ENCODE data around the gene PNPLA5.
"Not testable (repeated sequence)": the region's sequence is repeated elsewhere in the genome, so short reads cannot be mapped to it uniquely, and the experiment has no call there.

Gene PNPLA5

DNA sequence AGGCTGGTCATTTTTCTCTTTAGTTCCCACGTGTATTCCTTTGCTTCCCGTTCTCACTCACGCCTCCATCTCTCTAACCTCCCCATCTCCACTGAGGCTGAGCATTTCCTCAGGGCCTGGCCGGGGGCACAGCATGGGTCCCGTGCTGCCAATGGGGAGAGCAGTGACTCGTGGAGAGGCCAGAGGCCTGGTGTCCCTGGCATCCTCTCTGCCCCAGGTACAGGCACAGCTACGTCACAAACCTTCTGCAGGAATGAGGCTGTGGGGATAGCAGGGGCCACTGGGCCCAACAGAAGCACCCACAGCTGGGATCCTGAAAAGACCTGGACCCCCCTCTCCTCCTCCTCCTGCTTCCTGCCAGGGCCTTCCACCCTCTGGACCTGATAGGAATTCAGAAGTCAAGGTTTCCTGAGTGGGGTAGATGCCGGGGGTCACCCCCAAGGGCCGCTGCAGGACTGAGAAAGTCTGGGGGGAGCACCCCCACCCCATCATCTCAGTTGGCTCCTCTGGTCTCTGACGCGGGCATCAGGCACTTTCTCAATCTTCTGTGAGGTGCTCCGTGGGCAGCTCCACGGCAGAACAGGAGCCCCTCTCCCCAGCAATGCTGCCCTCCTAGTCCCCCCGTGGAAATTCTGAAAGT, 11.8 kb downstream of the PNPLA5 start:
- DNase-seq: no peak

DNA sequence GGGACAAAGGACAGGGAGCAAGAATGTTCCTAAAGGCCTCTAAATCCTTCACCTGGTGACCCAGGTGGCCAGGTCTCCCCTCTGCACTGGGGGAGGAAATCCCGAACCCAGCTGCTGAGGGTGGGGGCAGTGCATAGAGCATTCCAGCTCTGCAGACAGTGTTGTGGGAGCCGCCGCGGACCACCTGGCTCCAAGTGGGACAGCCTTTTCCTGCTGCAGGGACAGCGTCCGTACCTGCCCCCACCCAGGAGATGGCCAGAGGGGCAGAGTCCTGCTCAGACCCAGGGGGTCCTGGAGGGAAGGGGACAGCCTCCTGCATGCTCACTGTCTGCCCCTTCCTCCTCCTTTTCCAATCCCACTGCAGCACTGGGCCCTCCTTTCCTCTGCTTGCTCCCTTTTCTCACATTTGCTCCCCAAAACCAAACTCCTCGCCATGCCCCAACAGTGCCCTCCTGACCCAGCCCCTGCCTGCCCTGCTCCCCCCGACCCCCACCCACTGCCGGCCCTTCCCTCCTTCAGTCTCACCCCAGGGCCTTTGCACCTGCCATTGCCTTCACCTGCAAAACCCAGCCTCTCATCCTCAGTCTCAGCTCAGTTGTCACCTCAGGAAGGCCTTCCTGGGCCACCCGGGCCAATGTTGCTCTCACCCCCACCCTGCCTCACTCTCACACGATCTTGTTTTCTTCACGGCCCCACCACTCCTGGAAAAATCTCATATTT, 12.8 kb downstream of the PNPLA5 start:
- DNase-seq: no peak

DNA sequence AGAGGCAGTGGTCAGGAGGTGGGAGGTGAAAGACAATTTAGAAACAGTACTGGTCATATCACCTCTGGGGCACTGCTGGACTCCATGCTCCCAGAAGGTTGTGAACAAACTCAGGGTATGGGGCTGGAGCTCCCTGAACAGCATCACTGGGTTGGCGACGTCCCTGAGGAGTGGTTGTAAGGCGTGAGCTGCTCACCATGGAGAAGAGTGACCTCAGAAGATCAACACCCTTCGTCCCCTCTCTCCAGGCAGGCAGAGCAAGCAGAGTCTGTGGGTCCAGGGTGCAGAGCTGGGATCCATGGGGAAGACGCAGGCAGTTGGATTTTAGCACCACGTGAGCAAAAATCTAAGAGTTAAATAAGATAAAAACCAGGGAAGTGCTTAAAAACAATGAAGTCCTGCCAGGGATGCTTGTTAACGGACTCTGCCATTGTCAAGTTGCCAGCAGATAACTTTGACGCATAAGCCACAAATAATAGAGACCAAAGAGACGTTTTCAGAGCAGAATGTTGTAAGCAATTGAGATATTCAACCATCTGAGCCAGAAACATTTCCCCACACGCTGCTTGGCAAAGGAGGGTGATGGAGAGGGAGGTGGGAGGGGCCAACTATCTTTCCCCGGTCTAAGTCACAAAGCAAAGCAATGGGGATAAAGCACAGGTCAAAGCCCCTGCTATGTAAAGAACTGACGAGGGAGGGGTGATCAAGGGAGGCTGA, 13.6 kb downstream of the PNPLA5 start:
- no peak for DNase-seq

DNA sequence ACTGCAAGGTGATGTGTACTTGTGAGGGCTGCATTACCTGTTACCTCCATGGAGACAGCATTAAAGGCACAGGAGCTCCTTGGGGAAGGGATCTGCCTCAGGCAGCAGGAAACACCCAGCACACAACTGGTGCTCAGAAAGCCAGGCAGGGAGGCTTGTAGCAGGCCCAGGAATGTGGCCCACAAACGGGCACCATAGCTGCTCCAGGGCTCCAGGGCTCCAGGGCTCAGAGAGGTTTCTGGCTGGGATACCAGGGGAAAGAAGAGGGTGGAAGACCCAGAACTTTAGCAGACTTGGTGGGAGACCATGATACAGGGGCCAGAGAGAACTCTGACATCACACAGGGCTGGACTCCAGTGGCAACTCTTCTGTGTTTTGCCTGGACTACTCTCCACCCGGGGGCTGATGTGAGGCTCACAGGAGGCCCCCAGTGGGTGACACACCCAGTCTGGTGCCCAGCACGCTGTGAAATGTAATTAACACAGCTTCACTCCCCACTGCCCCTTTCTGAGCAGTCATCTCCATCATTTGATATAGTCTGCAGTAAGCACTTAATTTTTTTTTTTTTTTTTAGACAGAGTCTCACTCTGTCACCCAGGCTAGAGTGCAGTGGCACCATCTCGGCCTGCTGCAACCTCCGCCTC, 14.8 kb downstream of the PNPLA5 start:
- DNase-seq: no peak

DNA sequence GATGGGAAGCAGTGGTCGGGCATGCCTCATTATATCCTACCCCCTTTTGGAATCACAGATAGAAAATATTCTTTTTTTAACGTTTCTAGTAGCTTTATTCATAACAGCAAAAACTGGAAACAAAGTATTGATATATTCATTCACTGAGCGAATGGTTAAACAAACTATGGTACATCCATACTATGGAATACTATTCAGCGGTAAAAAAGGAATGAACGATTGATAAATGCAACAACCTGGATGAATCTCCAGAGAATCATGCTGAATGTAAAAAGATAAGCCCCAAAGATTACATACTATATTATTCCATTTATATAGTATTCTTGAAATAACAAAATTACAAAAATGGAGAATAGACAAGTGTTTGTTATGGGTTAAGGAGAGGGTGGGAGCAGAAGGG, 22.0 kb downstream of the PNPLA5 start:
- DNase-seq: no peak

DNA sequence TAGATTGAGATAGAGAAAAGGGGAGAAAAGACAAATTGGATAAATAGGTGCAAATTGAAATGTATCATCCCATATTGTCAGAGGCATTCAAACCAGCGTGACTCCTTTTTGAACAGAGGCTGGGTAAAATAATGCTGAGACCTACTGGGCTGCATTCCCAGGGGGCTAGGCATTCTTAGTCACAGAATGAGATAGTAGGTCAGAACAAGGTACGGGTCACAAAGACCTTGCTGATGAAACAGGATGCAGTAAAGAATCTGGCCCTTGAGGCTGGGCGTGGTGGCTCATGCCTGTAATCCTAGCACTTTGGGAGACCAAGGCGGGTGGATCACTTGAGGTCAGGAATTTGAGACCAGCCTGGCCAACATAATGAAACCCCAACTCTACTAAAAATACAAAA, 22.8 kb downstream of the PNPLA5 start:
- DNase-seq: not testable (repeated sequence)

DNA sequence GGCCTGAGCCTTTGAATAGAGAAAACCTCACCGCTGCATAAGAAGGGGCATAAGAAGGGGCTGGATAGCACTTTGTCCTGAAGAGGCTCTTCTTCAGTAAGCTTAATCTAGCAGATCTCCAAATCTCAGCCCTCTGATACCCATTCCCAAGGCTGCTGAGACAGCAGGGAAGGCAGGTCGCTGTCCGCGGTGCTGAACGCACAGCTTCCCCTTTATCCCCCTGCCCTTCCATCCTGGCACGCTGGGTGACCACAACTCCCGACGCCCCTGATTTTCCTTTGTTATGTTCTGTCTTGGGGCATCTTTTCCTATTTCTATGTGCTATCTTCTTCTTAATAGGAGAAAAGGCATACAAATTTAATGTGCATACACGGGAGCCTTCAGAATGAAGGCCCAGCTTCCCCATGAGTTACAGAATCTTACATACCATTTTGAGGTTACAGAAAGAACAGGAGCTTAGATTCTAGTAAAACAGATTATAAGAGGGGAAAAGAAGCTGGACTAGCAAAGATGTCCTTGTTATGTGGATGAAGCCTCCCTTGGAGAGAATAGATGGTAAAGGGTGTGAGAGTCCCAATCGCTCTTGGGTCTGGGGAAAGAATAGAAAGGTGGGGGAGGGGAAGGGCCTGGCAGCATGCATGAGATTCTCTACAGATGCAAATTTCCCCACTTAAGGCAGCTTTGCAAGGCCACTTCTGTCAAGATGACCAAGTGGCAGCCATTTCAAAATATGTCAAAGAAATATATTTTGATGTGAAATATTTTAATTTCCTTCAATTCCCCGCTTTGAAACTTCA, 23.8 kb downstream of the PNPLA5 start:
- peak in 1 of 2 experiments; percentile 19 for DNase-seq

DNA sequence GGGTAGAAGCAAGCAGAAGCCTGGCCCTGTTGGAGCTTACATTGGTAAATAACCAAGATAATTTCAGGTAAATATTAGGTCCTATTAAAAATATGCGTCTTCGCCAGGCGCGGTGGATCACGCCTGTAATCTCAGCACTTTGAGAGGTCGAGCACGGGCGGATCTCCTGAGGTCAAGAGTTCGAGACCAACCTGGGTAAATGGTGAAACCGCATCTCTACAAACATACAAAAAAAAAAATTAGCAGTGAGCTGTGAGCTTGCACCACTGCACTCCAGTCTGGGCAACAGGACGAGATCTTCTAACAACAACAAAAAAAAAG, 29.0 kb downstream of the PNPLA5 start:
- DNase-seq: no peak

DNA sequence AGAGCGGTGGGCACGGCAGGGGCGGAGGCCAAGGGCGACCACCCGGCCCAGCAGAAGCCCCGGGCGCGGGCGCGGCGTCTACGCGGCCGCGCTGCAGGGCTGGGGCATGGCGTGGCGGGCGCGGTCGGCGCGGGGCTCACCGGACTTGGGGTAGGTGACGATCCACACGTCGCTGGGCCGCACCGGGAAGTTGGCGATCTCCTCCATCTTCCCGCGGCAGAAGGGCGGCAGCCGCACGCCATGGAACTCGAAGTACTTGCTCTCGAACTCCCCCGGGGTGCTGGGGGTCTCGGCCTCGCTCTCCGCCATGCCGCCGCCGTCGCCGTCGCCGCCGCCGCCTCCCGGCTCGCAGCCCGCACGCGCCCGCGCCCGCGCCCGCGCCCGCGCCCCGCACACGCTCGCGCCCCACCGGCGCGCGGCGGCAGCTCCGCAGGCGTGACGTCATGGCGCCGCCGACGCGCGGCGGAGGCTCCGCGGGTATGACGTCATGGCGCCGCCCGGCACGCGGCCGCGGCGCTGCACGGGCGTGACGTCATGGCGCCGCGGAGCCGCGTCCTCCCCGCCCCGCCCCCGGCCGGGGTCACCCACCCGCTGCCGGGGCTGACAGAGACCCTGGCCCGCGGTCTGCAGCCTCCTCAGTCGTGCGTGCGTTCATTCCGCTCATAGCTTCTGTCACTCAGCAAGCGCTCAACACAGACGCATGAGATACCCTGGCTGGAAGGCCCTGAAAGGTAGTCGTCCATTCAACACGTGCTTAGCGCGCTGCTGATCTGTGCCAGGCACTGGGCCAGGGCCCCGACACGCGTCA, 29.5 kb downstream of the PNPLA5 start, which contains the start of gene SULT4A1:
Gene SULT4A1 (minus strand): TSS at position 440 of the 808 bp plus-strand sequence. CDS start 131 bp downstream, at position 309.
- no peak for DNase-seq

DNA sequence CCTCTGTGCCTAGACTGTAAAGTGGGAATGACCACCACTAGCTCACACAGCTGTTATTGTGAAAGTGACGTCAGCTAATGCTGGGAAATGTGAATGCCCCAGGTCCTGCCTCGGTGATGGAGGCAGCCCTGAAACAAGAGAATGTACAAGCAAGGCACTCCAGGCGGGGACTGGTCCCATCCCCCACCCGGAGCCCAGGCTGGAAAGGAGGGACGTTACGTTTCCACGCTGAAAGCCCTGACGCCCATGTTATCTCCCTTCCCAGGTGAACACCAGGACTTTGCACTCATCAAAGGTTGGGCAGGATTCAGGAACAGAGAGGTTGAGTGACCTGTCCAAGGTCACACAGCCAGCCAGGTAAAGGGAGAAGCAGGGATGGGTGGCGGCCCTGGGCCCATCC, 30.3 kb downstream of the PNPLA5 start:
- no peak for DNase-seq

DNA sequence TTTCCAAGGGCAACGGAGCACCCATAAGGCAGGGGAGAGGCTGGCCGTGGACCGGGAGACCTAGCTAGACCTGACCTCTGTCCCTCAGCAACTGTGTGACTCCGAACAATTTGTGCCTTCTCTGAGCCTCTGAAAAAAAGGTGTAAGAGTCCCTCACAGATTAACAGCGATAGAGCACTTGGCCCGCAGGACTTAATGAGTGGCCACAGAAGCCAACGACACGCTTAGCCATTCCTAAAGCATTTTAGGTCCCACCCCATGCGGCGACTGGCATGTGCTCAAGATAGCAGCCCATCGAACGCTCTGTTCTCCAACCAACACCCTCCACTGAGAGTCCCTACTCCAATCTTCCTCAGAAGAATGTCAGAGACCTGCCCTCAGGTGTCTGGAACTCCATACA, 31.0 kb downstream of the PNPLA5 start:
- no peak for DNase-seq

DNA sequence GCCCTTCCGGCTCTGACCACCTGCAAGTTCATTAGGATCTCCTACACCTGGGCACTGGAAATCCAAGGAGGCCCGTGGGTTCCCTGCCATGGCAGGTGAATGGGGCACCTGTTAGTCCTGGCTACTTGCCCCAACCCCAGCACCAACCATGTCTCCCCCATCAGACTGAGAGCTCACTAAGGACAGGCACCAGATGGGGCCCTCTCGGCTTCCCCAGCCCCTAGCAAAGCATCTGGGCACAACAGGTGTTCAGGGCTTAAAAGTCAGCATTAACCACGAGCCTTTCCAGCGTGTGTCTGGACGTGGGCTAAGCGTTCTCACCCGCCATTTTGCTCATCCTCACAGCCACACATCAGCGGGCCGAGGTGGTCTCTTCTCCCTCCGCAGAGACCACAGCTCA, 31.7 kb downstream of the PNPLA5 start:
- DNase-seq: no peak

DNA sequence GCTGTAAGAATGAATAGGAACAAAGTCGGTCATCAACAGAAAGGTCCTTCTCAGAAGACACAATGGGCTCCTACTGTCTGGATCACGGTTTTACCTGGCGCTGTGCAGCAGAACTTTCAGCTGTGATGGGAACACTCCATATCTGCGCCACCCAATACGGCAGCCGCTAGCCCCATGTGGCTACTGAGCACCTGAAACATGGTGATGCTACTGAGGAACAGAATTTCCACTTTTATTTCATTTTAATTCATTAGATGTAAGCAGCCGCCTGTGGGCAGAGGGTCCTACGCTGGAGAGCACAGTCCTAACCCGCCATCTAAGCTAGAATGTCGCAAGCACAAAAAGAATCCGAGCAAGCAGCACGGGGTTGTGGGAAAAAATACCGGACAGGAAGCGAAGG, 32.2 kb downstream of the PNPLA5 start:
- DNase-seq: no peak

DNA sequence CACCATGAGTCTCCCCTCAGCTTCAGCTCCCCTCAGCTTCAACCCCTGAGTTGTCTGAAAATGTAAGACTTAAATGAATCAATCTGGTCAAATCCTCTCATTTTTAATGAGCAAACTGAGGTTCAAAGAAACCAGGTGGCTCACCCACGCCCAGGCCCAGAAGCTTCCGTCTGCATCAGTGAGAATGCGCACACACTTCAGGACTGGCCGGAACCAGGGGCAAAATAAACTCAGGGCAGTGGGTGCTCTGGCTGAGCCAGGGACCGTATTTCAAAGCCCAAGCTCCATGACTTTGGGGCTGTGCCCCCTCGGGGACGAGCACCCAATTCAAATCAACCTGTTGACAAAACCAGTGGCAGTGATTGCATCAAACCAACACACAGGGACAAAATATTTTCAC, 32.6 kb downstream of the PNPLA5 start:
- DNase-seq: no peak

DNA sequence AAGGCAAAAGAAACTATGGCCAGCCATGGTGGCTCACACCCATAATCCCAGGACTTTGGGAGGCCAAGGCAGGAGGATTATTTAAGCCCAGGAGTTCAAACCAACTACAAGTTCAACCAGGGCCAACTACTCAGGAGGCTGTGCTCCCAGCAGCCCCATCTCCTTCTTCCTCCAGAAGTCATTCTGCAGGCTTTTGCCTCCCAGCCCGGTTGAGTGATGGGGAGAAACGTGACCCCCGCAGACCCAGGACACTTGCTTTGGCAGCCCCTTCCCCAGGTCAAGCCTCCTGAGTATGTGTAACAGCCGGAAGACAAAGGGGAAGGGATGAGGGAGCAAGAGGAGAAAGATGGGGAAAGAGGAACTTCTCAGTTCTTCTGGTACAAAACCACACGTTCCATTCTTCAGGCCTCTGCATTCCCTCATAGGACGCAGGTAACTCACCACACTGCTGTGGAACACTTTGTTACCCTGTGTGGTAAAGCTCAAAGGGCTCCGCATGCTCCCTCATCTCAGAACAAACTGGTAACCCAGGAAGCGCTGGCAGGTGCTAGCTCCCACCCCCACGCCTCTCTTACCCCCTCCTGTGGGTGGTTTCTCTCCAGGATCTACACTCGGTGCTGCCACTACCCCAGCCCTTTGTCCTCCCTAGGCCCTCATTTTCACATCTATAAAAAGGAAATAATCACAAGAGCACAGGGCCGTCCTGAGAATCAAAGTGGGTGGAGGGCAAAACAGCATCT, 33.5 kb downstream of the PNPLA5 start:
- DNase-seq: no peak

DNA sequence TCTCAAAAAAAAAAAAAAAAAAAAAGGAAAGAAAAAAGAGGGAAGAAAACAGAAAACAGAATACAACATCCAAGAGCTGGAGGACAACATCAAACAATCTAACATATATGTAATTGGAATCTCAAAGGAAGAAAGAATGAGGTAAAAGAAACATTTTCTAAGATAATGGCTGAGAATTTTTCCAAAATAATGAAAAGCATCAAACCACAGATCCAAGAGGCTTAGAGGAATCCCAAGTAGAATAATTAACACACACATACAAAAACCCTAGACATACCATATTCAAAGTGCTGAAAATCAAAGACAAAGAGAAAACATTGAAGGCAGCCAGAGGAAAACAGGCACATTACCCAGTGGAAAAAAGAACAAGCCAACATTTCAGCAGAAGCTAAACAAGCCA, 34.4 kb downstream of the PNPLA5 start:
- no peak for DNase-seq

DNA sequence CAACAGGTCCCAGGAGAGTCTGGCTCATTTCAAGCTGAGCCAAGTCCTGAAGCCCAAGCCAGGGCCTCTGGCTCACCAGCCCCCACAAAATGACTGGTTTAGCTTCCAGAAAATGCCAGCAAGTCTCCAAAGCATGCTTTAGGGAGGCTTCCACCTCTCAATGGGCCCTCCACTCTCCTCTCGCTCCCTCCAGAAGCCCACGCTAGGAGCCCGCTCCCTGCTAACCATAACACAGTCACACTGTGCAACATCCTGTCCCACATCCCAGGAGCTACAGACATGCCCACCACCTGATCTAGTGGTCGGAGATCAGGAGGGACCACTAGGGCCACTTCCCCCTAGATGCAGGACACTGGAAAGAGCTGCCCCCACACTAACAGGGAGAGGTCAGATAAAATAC, 36.4 kb downstream of the PNPLA5 start:
- DNase-seq: no peak

DNA sequence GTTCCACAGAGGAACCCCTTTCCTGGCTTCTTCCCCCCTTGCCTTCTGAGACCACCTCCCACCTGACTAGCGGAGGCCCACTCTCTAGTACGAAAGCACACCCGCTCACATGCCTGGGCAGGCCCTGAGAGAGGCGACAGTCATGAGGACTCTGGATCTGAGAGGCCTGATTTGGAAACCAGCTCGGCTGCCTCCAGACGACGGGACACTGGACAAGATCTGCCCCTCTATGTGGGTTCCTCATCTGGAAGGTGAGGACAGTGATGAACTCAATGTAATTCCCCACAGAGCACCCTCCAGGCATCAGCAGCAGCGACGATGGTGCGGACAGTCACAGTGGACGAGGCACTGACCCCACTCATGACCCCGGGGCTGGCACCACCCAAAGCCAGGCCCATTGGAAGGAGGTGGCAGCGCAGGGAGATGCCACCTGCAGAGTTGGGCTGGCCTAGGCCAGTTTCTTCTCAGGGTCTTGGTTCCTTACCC, 37.0 kb downstream of the PNPLA5 start:
- no peak for DNase-seq

DNA sequence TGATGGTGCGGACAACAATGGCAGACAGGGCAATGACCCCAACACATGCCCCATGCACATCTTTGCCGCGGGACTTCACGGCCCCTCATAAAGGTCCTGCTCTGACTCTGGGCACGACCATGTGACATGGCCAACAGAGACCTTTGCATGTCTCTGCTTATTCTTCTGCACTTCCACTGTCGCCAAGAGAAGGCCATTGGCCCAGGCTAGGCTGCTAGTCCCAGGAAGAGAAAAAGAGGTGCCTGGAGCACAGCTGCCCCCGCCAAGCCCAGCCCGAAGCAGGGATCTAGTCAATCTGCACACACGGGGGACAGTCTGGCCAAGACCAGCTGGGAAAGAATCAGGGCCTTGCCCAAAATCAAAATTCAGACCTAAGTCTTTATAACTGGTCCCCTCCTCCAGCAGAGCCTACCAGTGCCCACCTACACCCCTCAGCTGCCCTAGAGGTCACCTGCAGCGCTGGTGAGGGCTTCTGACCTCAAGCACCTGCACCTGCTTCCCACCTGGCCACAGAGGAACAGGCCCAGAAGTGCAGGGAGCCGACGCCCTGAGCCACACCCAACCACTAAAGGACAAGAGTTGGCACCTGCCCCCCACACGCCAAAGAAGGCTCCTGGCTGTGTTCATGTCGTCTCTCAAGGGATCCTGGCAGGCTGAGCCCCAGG, 37.6 kb downstream of the PNPLA5 start:
- DNase-seq: no peak

DNA sequence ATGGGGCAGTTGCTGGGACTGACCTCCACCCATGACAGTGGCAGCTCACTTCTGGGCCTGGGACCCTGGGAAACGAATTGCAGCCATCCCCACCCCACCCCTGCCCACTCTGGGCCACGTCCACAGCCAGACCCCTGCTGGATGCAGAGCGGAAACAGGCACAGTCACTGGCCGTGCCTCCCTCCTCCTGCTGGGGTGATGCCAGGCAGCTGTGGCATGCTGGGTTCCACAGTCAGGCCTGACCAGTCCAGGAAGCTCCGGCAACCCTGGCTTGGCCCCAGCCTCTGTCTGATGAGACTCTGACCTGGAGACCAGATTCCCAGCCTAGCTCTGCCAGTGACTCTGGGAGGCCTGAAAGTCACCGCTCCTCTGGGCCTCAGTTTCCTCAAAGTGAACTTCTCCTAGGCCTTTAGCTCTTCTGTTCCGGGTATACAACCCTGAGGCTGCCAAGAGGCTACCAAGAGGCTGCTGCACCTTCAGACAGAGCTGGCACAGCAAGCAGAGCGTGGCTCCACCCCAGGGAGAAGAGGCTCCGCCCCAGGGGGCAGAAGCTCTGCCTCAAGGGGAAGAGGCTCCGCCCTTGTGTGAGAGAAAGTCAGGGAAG, 38.4 kb downstream of the PNPLA5 start:
- no peak for DNase-seq
